HG02588 (cell line): Measurements from ENCODE around the gene AFF3.

Source experiments
- ATAC-seq: cut with Tn5 transposase; IDR thresholded peaks from one replicate; pipeline ENCODE4 v1.9.1; 2021; ENCODE audit warnings: mild to moderate bottlenecking, moderate library complexity; ENCODE audit not compliant: unreplicated experiment

Gene AFF3

GRCh38 chr2:99841749-99842148 lies 300.6 kb downstream of the AFF3 start:
- no peak for ATAC-seq

- ATAC-seq: no peak
Observed at GRCh38 chr2:99840831-99841230, 301.6 kb downstream of the AFF3 start.

- no peak for ATAC-seq
Observed at GRCh38 chr2:99836690-99837605, 305.4 kb downstream of the AFF3 start.

- no peak for ATAC-seq
Observed at GRCh38 chr2:99834426-99834825, 308.0 kb downstream of the AFF3 start.

GRCh38 chr2:99833586-99834201 lies 308.7 kb downstream of the AFF3 start:
- no peak for ATAC-seq

- no peak for ATAC-seq
Observed at GRCh38 chr2:99832926-99833325, 309.5 kb downstream of the AFF3 start.

GRCh38 chr2:99831772-99832171 lies 310.6 kb downstream of the AFF3 start:
- ATAC-seq: no peak

GRCh38 chr2:99827296-99827999 lies 314.9 kb downstream of the AFF3 start:
- no peak for ATAC-seq

- no peak for ATAC-seq
Observed at GRCh38 chr2:99825630-99826029, 316.8 kb downstream of the AFF3 start.

- no peak for ATAC-seq
Observed at GRCh38 chr2:99824758-99825157, 317.6 kb downstream of the AFF3 start.

GRCh38 chr2:99822474-99823207 lies 319.7 kb downstream of the AFF3 start:
- ATAC-seq: no peak

- ATAC-seq: no peak
Observed at GRCh38 chr2:99821984-99822383, 320.4 kb downstream of the AFF3 start.

GRCh38 chr2:99821572-99821971 lies 320.8 kb downstream of the AFF3 start:
- ATAC-seq: no peak

- no peak for ATAC-seq
Observed at GRCh38 chr2:99821039-99821438, 321.4 kb downstream of the AFF3 start.

- ATAC-seq: no peak
Observed at GRCh38 chr2:99819766-99820165, 322.6 kb downstream of the AFF3 start.

- ATAC-seq: no peak
Observed at GRCh38 chr2:99818842-99819241, 323.5 kb downstream of the AFF3 start.

- no peak for ATAC-seq
Observed at GRCh38 chr2:99816908-99817307, 325.5 kb downstream of the AFF3 start.

GRCh38 chr2:99812426-99812825 lies 330.0 kb downstream of the AFF3 start:
- no peak for ATAC-seq

GRCh38 chr2:99811544-99811943 lies 330.8 kb downstream of the AFF3 start:
- no peak for ATAC-seq

- ATAC-seq: no peak
Observed at GRCh38 chr2:99810225-99810624, 332.2 kb downstream of the AFF3 start.
